HG02798 (cell line): ENCODE measurements around the gene RPL12.
A peak's percentile ranks its signal among the peaks of the same experiment; 100 is the strongest.

ENCODE experiments used
- ATAC-seq: cut with Tn5 transposase; IDR thresholded peaks from one replicate; pipeline ENCODE4 v1.9.1; 2021; ENCODE audit warnings: mild to moderate bottlenecking; ENCODE audit not compliant: unreplicated experiment, poor library complexity

Gene RPL12

DNA sequence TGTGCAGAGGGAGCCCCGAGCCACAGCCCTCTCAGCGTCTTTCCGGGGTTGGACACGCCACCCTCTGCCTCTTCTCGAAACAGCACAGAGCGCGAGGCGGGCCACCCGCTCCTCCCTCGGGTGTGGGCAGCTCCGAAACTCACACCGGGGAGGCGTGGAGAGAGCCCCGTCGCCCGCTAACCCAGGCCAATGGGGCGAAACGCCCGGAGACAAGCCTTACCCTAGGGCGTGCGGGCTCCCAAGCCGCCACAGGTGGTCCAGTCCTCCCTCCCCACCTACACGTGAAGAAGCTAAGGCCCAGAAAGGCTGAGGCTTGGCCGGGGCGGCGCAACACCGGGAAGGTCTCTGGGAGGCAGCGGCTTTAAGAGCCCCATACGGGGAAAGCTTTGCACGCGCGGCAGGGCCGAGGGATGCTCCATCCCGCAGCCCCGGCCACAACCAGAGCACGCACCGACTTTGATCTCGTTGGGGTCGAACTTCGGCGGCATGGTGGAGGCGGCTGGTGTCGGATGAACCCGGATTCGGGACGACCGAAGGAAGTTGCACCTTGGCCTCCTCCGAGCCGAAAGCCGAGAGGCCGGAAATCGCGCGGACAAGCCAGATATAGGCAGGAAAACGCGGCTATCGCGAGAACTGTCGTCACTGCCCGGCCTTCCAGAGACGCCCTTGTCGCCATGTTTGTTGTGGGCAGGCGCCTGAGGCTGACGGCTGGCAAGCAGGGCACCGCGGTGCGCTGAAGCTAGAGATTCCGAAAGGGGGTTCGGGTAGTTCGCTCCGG, at the start of gene RPL12, which contains the start of gene LRSAM1:
RPL12 (minus strand) TSS at position 577 of the 778 bp plus-strand sequence; CDS start at position 488, 89 bp downstream.
LRSAM1 (plus strand) TSS at position 681 of the 778 bp plus-strand sequence. CDS start 3,018 bp downstream, outside the sequence.
- peak; percentile 74 for ATAC-seq

DNA sequence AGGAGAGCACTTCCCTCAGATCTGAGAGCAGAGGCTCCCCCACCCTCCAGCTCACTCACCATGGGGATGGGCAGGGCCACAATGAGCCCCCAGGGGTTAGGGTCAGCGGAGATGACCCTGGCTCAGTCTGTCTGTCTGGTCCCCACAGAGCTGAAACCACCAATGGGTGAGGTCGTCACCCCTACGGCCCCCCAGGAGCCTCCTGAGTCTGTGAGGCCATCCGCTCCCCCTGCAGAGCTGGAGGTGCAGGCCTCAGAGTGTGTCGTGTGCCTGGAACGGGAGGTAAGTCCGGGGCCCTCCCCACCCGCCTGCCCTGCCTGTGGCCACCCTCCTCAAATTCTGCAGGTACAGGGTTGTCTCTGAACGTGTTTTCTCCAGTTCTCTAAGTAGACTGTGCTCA, 49.7 kb upstream of the RPL12 start:
- ATAC-seq: no peak

DNA sequence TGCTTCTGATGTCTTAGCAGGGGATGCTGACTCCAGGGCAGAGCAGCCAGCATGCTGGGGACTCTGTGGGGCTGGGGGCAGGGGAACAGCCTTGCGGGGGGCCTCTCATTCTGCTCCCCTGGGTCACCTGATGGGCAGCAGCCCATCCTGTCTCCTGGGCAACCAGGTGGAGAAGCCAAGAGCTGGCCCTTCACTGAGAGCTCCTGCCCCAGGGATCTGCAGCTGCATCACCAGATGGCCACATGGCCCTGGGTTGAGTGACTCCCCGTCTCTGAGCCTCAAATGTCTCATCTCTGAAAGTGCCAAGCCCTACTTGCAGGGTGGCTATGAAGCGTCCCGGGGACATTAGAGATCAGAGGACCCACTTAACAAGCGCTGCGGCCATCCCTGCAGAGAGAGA, 49.2 kb upstream of the RPL12 start:
- no peak for ATAC-seq

DNA sequence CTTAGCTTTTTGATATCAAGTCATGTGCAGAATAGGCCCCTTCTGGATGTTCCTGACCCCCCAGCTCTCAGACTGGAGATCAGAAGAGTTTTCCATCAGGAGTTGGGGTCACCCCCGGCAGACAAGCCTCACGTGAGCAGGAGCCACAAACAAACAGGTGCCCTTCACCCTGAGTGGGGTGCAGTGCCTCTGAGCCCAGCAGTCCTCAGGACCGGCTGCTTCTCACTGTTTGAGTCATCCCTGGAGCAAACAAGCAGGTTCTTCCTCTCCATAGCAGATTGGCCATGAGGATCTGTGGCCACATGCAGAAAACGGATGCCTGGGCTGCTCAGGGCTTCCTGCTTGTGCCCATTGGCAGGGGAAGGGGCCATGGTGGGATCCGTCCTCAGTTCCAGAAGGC, 47.1 kb upstream of the RPL12 start:
- ATAC-seq: no peak

DNA sequence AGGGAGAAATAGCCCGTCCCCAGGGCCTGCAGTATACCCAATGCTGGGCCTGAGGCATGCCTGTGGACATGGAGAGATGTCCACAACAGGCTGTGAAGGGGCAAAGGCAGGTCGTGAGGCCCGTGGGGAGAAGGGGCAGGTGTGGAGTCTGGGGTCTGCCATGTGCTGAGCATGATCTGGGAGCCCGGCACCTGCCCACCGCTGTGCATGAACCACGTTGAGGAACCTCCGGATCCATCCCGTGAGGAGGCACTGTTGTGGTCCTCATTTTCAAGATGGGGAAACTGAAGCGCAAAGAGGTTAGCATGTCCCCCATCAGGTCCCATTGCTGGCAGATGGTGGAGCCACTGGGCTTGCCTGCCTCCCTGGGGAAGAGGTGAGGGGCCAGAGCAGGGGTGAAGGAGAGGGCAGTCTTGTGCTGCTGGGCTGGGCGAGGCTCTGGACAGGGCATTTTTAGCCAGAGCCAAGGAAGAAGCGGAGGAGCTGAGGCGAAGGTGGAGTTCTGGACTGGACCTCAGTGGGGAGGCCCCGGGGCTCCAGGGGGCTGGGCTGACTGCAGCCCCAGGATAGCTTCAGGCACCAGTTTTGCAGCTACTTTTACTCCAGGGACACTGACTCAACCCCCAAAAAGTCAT, 46.6 kb upstream of the RPL12 start:
- ATAC-seq: no peak

DNA sequence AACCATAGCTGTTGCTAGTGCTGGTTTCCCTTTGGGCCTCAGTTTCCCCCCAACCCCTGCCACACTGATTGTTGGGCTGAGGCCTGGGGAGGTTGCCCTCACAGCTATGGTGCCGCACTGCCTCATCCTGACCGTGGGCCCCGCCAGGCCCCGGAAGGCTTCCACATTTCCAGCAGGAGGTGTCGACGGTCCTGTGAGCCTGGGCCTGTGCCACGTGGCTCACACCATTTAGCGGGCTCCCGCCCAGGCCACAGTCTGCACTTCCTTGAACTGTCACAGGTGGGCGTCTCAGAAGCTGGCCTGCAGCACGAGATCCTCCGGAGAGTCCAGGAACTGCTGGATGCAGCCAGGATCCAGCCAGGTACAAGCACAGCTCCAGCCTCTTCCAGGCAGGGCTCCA, 45.8 kb upstream of the RPL12 start:
- ATAC-seq: no peak

DNA sequence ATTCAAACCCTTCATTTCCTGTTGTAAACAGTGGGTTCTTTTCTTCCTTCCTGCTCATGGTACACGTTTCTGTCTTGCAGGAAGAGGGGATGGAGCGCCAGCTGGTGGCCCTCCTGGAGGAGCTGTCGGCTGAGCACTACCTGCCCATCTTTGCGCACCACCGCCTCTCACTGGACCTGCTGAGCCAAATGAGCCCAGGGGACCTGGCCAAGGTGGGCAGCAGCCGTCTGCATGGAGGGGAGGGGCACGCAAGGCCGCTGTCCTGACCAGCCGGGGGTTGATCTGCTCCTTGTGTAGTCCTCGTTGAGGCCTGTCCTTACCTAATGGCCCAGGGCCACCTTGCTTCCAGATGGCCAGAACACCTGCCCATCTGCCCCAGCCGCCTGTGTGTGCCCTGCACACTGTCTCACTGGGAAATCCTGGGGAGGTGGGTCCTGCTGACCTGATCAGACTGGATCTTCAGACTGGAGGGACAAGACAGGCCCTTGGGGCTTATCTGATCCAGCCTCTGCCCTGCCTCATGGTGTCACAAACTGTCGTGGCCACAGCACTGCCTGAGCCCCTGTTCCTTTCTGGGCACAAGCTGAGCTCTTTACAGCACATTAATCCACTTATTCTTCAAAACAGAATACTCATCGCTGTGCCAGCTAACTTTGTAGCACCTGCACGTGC, 44.8 kb upstream of the RPL12 start:
- ATAC-seq: no peak

DNA sequence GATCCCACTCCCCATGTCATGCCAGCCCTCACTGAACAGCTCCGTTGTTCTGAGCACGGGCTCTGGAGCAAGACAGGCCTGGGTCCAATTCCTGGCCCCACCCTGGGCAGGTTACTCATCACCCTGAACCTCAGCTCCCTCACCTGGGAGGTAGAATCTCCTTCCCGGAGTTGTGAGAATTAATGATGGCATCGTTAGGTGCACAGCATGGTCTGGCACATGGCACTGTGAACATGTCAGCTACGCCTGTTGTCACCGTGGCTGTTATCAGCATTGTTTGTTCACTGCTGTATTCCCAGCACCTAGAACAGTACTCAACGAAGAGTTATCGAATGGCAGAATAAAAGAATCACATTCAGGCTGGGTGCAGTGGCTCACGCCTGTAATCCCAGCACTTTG, 43.1 kb upstream of the RPL12 start:
- no peak for ATAC-seq

DNA sequence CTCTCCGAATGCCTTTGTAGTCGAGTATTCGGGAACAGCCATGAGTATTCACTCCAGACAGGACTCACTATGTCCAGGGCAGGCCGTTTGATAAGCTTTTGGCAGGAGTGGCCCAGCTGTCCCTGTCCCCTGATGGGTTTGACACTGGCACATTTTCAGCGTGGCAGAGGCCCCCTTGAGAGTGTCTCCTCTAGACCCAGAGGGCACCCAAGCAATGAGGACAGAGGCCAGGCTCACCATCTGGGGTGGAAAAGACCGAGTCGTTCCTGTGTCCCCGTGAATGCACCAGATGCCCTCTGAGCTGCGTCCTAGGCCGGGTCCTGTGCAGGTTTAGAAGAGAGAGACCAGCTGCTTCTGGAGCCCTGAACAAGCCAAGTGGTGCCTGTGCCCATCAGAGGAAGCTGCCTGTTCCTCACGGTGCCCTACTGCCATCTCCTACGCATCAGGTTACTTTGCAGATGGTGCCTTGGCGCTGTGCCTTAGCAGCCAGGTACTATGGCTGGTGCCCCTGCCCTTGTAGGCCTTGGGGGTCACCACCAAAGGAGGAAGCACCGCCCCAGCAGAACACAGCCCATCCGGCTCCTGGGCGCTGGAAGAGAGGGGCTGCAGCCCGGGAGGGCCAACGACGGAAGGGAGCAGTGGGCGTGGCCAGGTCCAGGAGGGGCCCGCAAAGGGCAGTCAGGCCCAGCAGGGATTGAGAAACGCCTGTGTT, 42.5 kb upstream of the RPL12 start:
- ATAC-seq: no peak

DNA sequence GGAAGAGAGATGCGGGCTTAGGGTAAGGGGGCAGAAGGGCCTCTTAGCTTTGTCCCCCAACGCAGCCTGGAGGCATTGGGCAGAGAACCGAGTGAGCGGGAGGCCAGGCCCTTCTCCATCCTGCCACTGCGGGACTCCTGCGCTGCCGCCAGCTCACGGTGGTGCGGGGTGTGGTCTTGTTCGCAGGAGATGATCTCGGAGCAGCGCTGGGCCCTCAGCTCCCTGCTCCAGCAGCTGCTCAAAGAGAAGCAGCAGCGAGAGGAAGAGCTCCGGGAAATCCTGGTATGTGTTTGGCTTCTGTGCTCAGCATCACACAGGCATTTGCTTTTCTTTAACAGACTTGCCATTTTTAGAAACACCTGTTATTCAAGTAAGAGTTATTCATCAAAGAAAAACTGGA, 41.4 kb upstream of the RPL12 start:
- ATAC-seq: no peak

DNA sequence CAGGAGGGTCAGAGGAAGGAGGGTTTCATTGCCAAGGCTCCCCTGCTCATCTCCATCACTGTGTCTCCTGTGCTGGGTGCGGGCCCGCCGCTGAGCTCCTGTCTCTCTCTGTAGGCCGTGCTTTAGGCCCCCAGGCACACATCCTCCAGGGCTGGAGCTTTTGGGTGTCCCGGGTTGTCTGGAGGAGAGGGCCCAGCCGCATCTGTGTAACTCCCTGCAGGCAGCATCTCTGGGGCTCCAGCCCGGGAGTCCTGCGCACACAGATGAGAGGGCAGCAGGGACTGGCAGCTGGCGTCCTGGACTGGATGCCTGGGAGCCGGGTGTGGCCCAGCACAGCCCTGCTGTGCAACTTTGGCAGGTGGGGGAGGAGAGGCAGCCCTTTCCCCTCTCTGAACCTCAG, 40.3 kb upstream of the RPL12 start:
- no peak for ATAC-seq

DNA sequence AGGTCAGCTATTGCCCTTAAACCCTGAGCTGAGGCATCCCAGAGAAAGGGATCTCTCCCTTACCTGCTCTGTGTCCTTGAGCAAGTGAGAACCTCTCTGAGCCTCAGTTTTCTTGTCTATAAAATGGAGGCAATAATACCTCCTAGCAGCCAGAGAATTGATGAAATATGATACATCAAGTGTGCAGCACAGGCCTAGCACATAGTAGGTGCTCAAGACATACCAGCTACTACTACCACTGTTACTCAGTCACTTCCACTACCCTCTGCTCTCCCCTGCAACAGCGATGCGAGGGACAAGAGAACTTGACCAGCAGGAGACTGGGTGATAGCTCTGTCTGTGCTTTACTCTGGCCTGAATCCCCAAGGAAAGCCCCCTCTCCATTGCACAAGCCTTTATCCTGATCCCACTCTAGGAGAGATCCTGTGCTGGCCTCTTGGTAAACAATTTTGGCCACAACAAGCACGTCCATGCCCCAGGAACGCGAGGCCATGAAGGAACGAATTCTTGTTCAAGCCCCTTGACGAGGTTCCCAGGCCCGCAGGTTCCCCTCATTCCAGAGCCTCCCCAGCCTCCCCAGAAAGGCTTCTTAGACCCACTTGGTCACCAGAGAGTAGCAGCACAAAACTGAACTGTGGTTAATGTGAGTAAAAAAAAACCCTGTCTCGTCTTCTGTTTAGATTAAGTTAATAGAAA, 39.5 kb upstream of the RPL12 start:
- no peak for ATAC-seq

DNA sequence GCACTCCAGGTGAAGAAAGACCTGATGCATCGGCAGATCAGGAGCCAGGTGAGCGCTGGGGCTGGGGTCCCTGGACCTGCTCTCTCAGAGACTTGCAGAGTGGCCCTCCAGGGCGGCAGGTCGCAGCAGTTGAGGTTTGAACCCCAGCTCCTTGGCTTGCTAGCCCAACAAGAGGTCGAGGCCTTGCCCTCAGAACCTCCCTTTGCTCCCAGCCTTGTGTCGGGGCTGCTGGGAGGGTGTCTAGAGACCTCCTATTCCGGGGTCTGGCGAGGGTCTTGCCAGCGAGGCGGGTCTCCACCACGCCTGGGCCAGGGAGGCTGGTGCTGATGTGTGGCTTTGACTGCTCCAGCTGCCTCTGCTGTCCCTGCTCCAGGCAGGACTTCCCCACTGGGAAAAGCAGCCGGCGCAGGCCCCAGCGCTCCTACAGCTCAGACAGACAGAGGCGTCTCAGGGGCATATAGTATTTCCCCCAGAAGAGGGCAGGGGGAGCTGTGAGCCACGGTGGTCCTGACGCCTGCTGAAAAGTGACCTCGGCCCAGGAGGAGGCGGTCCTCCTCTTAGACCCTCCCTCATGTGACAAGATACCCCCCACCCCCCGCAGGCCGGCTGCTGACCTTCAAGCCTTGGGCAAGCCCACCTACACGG, 38.4 kb upstream of the RPL12 start:
- ATAC-seq: no peak

DNA sequence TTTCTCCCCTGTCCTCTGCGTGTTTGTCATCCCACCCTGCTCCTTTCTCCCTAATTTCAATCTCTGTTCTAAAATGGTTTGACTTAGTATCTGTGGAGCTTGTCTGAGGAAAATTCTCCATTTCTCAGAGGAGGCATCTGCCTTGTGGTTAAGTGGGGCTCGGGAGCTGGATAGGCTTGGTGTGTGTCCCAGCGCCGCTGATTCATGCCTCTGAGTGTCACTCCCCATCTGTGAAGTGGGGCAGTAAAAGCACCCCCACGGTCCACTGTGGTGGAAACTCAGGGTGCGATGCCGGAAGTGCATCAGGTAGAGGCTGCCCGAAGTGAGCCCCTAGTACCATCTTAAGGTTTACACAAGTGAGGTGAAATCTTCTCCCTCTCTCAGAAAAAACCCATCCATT, 37.7 kb upstream of the RPL12 start:
- no peak for ATAC-seq

DNA sequence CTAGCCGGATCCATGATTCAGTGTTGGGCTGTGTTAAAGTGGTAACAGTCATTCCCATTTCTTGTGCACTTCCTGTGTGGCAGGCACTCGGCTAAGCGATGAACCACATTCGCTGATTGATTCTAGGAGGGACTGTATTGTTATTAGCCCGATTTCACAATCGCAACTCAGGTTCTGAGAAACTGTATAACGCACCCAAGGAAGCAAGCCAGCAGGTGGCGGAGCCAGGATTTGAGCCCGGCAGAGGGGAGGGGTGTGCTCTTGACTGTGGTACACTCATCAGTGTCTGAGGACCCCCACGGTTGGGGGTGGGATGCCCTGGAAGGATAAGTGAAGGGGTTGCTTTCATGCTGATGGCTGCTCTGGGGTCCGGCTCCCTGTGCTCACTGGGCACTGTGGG, 34.8 kb upstream of the RPL12 start:
- ATAC-seq: no peak

DNA sequence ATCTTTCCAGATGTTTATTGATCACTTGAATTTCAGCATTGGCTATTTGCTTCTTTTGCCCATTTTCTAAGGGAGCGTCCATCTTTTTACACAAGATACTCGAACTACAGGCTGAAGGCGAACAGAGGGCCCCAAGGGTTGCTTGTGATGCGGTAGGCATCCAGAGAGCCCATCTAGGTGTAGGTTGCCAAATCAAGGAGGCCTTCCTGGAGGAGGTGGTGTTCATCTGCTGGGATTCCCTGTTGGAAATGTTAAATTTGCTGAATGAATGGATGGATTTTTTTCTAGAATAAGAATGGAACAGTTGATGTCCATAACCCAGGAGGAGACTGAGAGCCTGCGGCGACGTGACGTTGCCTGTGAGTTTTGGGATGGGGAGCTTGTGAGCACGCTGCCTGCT, 31.5 kb upstream of the RPL12 start:
- no peak for ATAC-seq

DNA sequence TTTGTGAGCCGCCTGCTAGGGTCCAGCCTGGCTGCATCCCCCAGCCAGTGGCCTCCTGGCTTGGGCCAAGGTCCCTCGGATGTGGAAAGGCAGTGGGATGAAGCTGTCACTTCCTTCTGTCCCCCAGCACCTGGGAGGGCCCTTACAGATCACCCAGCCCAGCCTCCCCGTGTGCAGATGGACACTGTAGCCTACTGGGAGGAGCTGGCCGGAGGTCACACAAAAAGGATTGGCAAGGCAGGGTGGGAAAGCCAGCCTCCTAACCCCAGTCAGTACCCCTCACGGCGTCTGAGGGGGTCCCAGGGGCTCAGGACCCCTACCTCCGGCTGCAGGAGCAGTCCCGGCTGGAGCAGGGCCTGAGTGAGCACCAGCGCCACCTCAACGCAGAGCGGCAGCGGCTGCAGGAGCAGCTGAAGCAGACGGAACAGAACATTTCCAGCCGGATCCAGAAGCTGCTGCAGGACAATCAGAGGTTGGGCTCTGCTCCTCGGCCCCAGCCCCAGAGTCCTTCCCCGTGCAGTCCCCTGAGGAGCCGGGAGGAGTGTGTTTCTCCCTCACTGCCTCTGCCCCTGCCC, 28.4 kb upstream of the RPL12 start:
- ATAC-seq: no peak

DNA sequence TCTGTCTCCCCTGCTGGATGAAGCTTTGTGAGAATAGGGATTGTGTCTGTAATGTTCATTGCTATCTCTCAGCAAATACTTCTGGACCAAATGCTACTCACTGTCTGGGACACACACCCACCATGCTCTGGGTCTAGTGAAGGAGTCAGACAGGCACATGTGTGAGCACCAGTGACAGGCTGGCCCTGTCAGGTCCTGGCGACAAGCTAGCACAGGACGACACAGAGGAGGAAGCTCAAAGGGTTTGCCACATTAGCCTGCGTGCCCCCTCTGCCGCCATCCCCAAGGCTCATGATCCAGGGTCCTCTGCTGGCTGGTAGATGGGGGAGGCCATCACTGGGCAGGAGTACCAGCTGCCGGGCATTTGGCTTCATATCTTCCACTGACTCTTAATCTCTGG, 23.4 kb upstream of the RPL12 start:
- no peak for ATAC-seq

DNA sequence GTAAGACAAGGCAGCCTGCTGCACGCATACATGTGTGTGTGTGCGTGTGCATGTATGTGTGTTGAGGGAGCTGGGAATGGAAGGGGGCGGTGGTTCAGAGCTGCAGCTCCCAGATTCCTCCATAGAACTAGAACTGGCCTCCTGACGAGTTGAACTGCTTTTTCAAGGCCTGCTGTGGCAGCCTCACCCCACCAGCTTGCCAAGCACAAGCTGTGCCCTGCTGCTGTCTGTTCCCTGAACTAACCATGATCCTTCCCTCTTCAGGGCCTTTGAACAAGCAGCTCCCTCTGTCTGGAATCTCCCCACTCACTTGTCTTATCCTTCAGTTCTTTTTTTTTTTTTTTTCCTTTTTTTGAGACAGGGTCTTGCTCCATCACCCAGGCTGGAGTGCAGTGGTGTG, 22.7 kb upstream of the RPL12 start:
- ATAC-seq: no peak
